HG03565 (cell line): ENCODE results near the gene DBNL.

ENCODE experiments used
- ATAC-seq: cut with Tn5 transposase; IDR thresholded peaks from one replicate; pipeline ENCODE4 v1.9.1; 2021; ENCODE audit warnings: mild to moderate bottlenecking, moderate library complexity; ENCODE audit not compliant: unreplicated experiment

DBNL gene

DNA sequence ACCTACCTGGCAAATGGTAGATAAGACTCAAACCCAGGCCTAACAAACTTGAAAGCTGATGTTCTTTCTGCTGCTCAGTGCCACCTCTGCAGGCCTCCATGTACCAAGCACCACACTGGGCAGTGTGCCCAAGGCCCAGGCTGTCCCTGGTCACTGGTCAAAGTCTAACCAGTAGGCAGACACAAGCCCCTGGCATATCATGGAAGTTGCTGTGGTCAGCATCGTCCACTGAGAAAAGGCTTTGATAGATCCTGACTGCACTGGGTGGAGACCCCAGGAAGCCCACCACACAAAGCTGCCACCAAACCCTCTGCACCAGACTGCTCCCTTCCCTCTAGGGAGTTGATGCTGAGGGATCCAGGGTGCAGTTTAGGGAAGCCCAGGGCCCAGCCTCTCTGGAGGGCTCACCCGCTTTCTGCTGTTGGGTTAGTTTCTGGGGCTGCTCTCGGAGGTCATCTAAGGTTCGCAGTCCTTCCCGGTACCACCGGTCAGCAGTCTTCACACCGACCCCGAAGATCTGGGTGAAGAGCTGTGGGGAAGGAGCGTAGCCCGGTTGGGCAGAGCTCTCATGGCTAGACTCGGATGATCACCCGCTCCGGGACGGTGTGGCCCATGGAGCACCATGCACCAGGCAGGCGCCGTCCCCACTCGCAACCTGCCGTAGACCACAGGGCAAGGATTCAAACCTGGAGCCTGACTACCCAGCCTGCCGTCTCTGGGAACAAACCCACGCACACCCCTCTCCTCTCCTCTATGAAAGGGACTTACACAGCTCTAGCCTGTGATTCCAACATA, 31.8 kb downstream of the DBNL start:
- no peak for ATAC-seq

DNA sequence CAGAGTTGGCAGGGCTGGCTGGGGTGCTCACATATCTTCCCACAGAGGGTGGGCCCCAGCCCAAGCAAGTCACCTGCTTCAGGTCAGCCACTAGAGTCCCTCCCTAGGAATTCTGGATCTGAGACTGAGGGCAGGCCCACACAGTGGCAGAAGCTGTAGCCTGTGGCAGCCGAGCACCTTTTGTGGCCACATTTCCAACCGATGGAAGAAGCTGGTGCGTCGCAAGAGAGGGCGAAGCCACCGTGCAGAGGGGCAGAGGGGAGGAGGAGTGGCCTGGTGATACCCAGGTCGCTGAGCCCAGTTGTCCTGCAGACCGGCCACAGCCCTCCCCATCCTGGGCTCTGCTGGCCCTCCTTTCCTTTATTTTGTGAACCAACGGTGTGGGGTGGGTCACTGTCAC, 32.6 kb downstream of the DBNL start:
- ATAC-seq = no peak

DNA sequence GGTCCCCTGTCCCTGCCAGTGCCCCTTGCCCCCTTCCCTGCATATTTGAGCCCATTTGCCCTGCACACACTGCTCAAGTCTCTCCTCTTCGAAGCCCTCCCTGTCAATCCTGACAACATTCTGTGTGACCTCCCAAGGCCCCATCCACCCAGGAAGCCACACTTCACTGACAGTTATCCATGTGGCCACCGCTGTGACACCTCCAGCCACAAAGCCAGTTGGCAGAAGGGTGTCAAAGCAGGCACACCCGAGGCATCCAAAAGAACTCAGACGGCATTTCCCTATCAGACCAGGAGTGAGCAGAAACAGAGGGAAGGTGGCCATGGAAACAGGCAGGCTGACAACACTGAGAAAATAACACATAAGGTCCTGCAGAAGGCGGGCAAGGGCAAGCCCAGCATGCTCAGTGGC, 33.2 kb downstream of the DBNL start:
- no peak for ATAC-seq

DNA sequence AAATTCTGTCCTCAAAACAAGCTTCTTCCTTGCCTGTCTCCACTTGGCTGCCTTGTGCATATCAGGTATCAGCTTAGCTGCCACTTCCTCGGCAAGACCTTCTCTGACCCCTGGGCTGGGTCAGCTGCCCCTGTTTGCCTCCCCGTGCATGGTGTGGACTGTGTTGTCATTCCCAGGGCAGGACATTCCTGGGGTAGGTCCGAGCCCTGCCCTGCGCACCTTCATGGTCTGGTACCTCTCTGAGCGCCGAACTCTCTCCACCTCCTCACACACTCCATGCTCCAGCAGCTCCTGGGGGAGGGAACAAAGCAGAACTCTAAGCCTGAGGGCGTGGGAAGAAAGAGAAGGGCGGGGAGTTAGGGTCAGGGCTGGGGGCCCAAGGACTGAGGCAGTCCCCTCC, 34.0 kb downstream of the DBNL start:
- ATAC-seq = no peak

DNA sequence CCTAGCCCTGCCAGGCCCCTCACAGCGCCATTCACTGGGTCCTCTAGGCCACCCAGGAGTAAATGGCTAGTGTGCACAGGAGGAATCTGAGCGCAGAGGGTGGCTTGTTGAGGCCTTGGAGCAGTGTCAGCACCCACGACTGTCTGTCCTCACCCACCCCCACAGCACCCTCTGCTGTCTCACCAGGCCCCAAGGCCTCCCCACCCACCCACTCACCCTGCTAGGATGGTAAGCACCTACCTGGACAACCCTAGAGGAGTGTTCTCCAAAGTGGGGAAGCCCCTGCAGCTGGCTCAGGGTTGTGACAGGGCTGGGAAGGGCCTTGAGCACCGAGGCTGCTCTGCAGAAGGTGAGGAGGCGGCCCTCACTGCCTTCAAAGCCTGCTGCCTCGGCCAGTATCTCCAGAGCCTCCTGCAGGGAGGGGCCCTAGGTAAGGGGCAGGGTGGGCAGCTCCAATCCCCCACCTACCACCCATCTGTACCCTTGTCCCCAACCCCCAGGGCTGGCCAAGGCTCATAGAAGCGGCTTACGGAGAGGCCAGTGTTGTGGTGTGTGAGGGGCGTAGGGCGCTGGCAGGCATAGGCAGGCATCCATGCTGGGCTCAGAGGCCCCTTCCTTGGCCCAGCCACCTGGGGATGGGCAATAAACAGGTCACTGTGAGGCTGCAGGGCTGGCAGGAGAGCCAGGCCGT, 35.0 kb downstream of the DBNL start:
- ATAC-seq = no peak

DNA sequence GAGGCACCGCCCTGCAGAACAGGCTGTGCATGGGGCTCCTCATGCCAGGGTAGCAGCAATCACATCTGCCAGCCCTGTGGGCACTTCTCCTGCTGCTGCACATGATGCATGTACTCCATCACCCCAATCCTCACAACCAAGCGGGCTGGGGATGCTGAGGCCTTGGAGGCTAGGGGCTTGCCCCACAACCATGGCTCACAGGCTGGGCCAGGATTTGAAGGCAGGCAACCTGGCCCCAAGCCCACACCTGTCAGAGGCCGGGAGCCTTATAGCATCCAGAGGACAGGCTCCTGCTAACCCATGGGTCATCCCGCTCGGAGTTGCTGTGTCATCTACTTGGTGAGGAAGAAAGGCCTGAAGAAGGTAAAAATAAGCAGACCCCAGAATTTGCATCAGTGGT, 35.6 kb downstream of the DBNL start:
- ATAC-seq = no peak

DNA sequence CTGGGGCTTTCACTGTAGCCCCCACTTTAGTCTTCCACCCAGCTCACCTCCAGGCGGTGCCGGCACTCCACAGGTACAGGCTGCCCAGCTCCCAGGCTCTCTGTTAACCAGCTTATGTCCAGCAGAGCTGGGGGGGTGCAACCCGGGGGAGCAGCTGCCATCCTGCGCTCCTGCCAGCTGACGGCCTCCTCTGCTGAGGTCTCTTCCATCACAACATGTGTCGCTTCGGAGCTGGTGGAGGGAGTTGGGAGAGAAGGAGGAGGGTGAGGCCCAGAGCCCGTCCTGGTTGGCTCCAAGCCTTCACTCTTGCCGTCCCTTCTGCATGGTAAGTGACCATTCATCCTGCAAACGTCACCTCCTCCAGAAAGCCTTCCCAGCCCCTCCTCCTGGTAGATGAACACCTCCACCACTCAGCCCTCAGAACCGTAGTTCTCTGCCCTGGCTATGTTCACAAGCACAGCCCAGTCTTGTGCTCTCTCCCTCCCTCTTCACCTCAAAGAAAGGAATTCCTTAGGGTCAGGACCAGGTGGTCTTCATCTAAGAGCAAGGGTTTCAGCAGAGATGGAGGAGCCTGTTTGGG, 36.3 kb downstream of the DBNL start:
- no peak for ATAC-seq

DNA sequence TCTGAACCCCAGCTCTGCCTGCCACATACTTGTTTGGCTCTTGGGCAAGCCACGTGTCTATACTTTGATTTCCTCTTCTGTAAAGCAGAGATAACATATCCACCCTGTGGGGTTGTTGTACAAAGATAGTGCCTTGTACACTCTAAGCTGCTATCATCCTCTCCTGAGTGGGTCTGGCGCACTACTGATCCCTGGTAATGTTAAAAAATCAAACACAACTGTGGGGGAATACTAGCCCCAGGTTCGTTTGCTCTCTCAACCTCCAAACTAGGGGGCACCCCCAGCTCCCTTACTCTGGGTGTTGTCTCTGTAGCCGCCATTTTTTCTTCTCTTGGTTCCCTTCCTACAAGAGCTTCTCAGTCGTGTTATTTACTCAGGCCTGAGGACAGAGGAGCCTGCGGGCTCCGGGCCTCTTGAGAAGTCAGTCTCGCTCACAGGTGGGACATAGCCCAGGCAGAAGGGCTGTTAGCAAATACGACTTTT, 36.8 kb downstream of the DBNL start:
- ATAC-seq = no peak

DNA sequence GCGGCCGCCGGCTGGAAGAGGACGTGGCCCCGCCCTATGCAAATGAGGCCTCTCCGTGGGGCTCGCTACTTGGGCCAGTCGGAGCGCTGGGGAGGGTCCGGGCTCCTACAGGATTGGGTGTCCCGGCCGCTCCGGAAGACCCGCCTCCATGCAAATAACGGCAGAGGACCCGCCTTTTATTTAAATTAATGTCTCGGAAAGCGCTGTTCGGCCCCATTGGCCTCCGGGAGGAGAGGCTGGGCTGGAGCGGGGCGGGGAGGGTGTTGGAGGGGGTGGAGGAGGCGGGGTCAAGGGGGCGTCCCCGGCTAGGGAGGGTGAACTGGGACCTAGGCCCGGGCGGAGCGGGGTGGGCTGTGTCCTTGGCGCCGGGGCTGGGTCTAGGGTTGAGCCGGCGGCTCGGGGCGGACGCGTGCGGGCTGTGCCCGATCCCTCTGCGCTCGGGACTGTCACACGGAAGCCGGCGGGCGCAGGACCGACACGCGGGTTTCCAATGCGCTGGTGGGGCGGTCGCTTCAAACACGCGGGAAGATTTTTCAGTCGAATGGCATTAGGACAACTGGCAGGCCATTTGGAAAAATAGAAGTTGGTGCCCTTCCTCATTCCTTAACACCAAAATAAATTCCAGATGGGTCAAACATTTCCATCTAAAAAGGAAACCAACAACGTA, 38.2 kb downstream of the DBNL start:
- peak; percentile 85 for ATAC-seq

DNA sequence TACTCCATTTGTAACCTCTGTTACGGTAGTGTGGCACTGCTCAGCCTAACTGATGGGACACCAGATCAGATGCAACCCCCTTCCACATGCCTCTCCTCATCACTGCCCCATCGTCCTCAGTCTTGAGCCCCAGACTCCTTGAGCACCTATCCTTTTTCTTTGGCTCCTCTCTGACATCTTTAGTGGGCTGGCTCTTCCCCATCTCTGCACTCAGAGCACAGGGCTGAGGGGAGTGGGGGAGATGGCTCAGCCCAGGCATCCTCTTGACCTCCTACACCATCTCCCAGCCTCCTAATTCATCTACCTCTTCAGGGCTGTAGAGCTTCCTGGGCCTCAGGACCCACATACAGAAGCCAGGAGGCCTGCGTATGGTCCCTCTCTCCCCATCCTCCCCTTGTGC, 39.3 kb downstream of the DBNL start:
- ATAC-seq = no peak

DNA sequence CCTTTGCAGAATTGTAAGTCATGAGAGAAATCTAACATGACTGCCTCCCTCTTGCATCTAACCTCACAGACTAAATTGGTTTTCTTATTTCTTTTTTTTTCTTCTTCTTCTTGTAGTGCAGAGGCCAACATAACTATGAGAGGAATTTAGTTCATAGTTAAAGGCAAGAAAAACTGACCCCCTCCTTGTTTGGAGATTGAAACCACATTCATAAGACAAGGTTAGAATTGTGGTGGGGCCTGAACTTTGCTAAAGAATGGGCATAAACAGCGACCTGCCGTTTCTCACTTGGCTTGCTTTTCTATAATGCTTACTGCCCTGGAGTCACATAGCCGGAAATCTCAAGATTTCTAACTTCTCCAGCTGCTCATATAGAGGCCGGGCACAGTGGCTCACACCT, 40.2 kb downstream of the DBNL start:
- no peak for ATAC-seq

DNA sequence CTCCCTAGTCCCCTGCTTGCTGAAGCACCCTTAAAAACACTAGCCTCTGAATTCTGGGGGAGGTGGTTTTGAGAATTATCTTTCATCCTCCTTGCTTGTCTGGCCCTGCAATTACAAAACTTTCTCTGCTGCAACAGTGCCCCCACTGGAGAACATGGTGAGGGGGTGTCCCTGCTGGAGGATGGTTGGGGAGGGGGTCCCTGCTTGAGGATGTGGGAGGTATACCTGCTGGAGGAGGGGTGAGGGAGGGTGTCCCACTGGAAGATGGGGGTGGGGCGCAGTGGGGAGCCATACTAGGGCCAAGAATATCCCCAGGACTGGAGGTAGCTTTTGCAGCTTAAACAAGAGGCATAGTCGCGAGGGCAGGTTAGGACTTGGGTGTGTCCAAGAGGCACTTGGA, 41.0 kb downstream of the DBNL start:
- ATAC-seq = no peak

DNA sequence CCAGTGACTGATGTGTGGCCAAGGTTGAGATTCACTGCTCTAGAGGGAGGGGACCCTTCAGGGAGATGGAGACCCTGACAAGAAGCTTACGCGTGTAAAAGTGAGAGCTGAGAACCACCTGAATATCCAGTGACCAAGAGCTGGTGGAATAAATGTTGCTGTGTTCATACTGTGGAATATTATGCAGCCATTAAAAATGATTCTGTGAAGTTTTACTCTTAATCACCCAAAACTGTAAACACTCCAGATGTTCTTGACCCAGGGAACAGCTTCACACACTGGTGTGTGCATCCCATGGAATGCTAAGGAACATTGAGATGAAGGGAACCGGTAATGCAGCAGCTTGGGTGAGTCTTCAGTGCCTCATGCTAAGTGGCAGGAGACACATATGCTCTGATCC, 42.1 kb downstream of the DBNL start:
- ATAC-seq = no peak

DNA sequence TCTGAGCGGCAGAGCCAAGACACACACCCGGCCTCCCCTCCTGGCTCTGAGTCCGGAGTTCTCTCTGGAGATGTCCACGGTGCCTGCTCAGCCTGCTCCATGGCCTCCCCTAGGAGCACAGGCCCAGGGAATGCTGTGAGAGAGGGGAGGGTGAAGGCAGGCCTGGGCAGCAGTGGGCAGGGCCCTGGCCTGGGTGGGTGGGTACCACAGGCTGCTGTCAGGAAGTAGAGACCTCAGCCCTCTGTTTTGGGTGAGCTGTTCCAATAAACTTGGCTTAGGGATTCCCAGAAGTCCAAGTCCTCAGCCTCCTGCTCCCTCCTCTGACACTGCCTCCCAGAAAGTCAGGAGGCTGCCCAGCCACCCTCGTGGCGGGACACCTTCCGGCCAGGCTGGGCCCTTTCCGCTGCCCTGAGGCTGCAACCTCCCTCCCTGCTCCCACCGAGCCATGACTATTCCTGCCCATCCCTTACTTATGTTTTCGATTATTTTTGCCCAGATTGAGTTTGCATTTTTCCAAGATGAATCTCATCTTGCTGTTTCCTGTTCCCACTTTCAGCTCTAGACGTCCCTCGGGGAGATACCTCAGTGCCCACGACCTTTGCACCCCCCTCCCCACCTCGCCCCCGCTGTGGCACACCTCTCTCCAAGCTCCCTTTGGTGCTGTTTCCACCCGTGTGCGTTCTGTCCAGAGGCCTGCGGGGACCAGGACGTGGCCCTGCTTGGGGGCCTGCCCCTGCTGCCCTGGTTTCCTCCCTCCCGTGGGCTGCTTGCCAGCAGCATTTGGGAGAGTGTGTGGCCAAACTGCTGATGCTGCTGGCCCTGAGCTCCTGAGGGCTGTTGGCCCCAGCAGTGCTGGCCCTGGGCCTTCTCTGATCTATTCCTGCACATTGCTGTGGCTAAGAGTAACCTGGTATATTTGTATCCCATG, 43.7 kb downstream of the DBNL start:
- no peak for ATAC-seq

DNA sequence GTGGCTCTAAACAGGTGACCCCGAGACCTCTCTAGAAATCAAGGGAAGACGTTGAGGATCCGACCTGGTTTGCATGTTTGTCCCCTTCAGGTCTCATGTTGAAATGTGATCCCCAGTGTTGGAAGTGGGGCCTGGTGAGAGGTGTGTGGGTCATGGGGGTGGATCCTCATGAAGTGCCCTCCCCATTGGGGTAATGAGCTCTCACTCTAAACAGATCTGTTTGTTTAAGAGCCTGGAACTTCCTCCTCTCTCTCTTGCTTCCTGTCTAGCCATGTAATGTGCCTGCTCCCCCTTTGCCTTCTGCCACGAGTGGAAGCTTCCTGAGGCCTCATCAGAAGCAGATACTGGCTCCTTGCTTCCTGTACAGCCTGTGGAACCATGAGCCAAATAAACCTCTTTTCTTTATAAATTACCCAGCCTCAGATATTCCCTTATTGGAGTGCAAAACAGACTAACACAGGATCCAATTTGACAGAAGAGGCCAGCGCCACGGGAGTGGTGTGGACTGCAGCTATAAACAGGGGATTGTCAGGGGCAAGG, 48.7 kb downstream of the DBNL start:
- no peak for ATAC-seq

DNA sequence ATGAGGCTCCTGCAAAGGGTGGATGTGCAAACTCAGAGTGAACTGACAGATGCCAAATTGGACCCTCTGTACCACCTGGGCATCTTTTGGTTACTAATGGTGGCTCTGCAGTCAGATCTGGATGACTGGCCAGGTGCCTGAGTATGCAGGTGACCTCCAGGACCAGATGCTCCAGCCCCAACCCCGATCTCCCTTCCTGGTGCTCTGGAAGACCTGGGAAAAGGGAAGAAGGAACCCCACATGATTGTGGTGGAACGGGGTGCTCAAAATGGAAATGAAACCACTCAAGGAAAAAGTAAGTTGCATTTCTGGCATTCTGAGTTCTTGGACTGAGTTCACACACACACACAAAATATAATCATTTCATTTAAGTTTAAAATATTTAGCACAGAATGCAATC, 49.9 kb downstream of the DBNL start:
- ATAC-seq = no peak

DNA sequence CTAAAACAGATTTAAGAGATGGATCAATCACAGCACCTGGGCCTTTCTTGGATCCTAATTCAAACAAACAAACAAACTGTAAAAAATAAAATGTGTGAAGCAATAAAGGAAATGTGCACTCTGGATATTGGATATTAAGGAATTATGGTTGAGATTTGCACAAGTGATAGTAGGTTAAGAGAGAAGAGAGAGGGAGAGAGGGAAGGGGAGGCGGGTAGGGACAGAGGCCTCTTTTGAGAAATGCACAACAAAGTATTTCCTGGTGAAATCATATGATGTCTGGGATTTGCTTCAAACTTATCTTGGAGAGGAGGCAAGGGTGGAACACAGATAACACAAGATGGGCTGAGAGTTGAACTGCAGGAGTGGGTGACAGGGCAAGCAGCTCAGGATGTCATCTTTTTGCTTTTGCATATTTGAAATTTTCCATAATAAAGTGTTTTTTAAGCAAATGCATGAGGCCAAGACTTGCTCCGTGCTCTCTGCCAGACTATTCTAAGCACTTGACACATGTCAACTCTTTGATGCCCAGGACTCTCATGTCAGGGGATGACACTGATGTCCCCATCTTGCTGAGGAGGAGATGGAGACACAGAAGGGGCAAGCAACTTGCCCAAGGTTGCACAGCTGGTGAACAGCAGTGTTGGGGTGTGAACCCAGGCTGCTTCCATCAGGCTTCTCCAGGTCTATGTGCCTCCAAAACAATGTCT, 50.5 kb downstream of the DBNL start:
- no peak for ATAC-seq

DNA sequence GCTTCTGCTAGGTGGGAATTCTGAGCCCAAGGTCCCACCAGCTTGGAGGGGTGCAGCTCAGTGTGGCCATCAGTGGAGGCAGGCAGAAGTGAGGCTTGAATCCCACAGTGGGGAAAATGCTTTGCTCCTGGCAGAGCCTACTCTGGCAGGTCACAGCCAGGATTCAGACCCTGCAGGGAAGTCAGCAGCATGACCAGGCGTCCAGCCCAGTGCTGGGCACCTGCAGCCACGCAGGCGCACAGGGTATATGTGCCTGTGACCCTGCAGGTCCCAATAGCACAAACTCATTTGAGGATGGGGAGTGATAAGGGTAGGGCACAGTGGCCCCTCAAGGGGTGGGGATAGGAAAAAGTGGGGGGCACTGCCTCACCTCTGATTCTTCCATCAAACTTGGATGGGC, 51.3 kb downstream of the DBNL start:
- ATAC-seq = no peak

DNA sequence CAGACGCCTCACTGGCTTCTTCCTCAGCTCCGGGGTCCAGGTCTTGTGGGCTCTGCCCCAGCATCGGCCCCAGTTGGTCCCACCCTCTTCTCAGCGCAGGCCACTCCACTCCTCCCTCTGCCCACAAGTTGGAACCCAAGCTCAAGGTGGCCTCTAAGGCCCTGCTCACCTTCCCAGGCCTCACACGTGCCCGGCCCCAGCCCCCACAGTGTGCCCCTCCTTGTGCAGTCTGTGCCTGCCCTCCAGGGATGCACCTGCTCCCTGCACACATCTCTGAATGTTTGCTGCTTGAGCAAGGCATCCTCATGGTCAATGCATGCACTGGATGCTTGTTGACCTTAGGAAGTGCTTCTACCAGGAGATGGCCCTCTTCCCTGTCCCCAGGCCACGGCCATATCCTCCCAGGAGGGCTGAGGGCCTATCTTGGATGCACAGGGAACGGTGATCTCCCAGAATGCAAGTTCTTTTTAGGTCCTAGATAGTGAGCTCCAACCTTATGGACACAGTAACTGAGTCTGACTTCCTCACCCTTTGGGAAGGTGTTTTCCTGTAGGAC, 51.9 kb downstream of the DBNL start:
- ATAC-seq = no peak
